ENCODE measurements around the gene THRA. TPM values are rescaled to one million over a fixed set of nuclear protein-coding genes. Genes with fewer than 3 reads are reported as not detected.

Gene THRA
- total and polyA plus RNA-seq, 2 of the 8 experiments (the other 6 are each of a cell fraction or from before 2014, with no cell fraction given) = 6.4 to 10.2 TPM

DNA sequence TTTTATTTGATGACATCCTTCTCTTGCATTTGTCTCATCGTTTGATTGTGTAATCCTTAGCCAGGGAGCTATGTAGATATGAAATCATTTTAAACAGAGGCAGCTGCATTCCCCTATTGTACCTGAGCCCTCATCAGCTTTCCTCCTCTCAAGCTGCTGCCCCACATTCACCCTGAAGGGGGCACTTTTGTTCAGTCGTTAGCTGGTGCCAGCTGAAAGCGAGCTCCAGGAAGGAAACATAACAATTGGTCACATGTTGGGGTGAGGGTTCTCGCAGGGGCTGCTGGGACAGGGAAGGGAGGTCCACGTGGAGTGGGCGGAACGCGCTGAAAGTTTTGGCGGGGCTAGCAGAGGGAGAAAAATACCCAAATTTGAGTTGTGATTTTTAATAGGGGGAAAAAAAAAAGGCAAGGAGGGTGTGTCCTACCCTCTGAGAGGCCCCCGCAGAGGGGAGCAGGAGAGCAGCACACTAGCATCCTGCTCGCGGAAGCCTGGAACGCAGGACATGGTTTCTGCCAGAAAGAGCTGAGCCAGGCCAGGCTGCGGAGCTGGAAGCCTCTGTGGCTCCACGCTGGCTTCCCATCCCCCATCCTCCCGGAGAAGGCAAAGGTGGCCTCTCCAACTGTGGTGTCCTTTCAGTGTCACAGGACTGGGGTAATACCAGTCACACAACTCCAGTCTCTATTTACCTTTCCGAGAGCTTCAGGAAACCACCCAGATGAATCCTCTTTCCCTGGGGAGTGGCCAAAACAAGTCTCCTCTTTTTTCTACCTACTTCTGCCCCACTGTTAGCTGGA is 50.5 kb downstream of the THRA start (continued):
- peak in 1 of 2 experiments; percentile 4; a peak in 1 of 3 replicates for TF ChIP-seq EP300 (IDR thresholded peaks at IDR 0.05; ENCODE audit: borderline replicate concordance in 1 of 2, low read depth in 2 of 2, low read length in 2 of 2)
- TF ChIP-seq GTF2F1 (IDR thresholded peaks at IDR 0.05; ENCODE audit: borderline replicate concordance, low read depth, low read length) = no peak
- TF ChIP-seq POLR2AphosphoS5 (IDR thresholded peaks at IDR 0.05; ENCODE audit: low read depth, low read length) = peak; percentile 84; the same call in 1 of the 2 replicates

All from H1 (cell line).